IPS-15b (cell line): Measurements from ENCODE around the gene AARS1.
"Not testable (repeated sequence)": the region's sequence is repeated elsewhere in the genome, so short reads cannot be mapped to it uniquely, and the experiment has no call there.

Experiments used
- H3K27me3 ChIP-seq: one replicate; pipeline ENCODE4 v1.6.1; 2013; ENCODE audit warnings: low read length; ENCODE audit not compliant: control insufficient read depth, insufficient read depth
- H3K36me3 ChIP-seq: one replicate; pipeline ENCODE4 v1.6.1; 2013; ENCODE audit warnings: low read length; ENCODE audit not compliant: control insufficient read depth, insufficient read depth
- H3K4me1 ChIP-seq: one replicate; pipeline ENCODE4 v1.6.1; 2013; ENCODE audit warnings: mild to moderate bottlenecking, low read length; ENCODE audit not compliant: control insufficient read depth, insufficient read depth
- H3K4me3 ChIP-seq: one replicate; pipeline ENCODE4 v1.5.1; 2013; ENCODE audit warnings: low read depth, low read length
- H3K9ac ChIP-seq: one replicate; pipeline ENCODE4 v1.6.1; 2013; ENCODE audit warnings: low read depth, mild to moderate bottlenecking, low read length
- H3K9me3 ChIP-seq: one replicate; pipeline ENCODE4 v1.6.1; 2013; ENCODE audit warnings: mild to moderate bottlenecking, low read length; ENCODE audit not compliant: control insufficient read depth, insufficient read depth

Gene AARS1

GRCh38 chr16:70267922-70268321 lies 21.4 kb downstream of the AARS1 start:
- not testable (repeated sequence) for H3K27me3 ChIP-seq, H3K4me3 ChIP-seq, H3K4me1 ChIP-seq, H3K9ac ChIP-seq, H3K9me3 ChIP-seq
- H3K36me3 ChIP-seq, result peaks cover 80% of the 10 kb centered on the region

- no peaks in the 10 kb centered on the region for H3K27me3 ChIP-seq
- no peak overlapping the region for H3K9ac ChIP-seq
- H3K4me1 ChIP-seq, result no peaks in the 10 kb centered on the region
- H3K4me3 ChIP-seq, result no peak overlapping the region
- H3K9me3 ChIP-seq, result no peaks in the 10 kb centered on the region
- H3K36me3 ChIP-seq, result peaks cover 82% of the 10 kb centered on the region
Observed at GRCh38 chr16:70267516-70267915, 21.8 kb downstream of the AARS1 start.

- not testable (repeated sequence) for H3K9ac ChIP-seq, H3K4me1 ChIP-seq, H3K27me3 ChIP-seq, H3K4me3 ChIP-seq, H3K9me3 ChIP-seq
- peaks cover 87% of the 10 kb centered on the region for H3K36me3 ChIP-seq
Observed at GRCh38 chr16:70259903-70260302, 29.4 kb downstream of the AARS1 start.

- Histone ChIP-seq H3K36me3 (peaks cover 89% of the 10 kb centered on the region), H3K4me3 (no peak overlapping the region), H3K4me1 (no peaks in the 10 kb centered on the region), H3K9me3 (no peaks in the 10 kb centered on the region), H3K9ac (no peak overlapping the region), H3K27me3 (no peaks in the 10 kb centered on the region)
Observed at GRCh38 chr16:70258946-70259345, 30.4 kb downstream of the AARS1 start.

- H3K4me1 ChIP-seq, result no peaks in the 10 kb centered on the region
- no peak overlapping the region for H3K4me3 ChIP-seq
- H3K36me3 ChIP-seq, result peaks cover 91% of the 10 kb centered on the region
- H3K9me3 ChIP-seq, result no peaks in the 10 kb centered on the region
- no peak overlapping the region for H3K9ac ChIP-seq
- no peaks in the 10 kb centered on the region for H3K27me3 ChIP-seq
Observed at GRCh38 chr16:70258065-70258464, 31.2 kb downstream of the AARS1 start.

- H3K9me3 ChIP-seq, result no peaks in the 10 kb centered on the region
- no peak overlapping the region for H3K4me3 ChIP-seq
- no peaks in the 10 kb centered on the region for H3K27me3 ChIP-seq
- H3K4me1 ChIP-seq, result no peaks in the 10 kb centered on the region
- peaks cover 91% of the 10 kb centered on the region for H3K36me3 ChIP-seq
- H3K9ac ChIP-seq, result no peak overlapping the region
Observed at GRCh38 chr16:70257391-70257790, 31.9 kb downstream of the AARS1 start.

GRCh38 chr16:70255574-70255973 lies 33.7 kb downstream of the AARS1 start:
- Histone ChIP-seq H3K4me1 (no peaks in the 10 kb centered on the region), H3K27me3 (no peaks in the 10 kb centered on the region), H3K36me3 (peaks cover 77% of the 10 kb centered on the region), H3K9ac (no peak overlapping the region), H3K4me3 (no peak overlapping the region), H3K9me3 (no peaks in the 10 kb centered on the region)

GRCh38 chr16:70254965-70255286 lies 34.4 kb downstream of the AARS1 start:
- H3K27me3 ChIP-seq, result no peaks in the 10 kb centered on the region
- no peaks in the 10 kb centered on the region for H3K9me3 ChIP-seq
- no peak overlapping the region for H3K9ac ChIP-seq
- H3K4me3 ChIP-seq, result no peak overlapping the region
- peaks cover 70% of the 10 kb centered on the region for H3K36me3 ChIP-seq
- H3K4me1 ChIP-seq, result no peaks in the 10 kb centered on the region

- peaks cover 67% of the 10 kb centered on the region for H3K36me3 ChIP-seq
- H3K9me3 ChIP-seq, result no peaks in the 10 kb centered on the region
- H3K27me3 ChIP-seq, result no peaks in the 10 kb centered on the region
- no peak overlapping the region for H3K9ac ChIP-seq
- no peak overlapping the region for H3K4me3 ChIP-seq
- H3K4me1 ChIP-seq, result no peaks in the 10 kb centered on the region
Observed at GRCh38 chr16:70254180-70254964, 34.9 kb downstream of the AARS1 start.

GRCh38 chr16:70253291-70254106 lies 35.8 kb downstream of the AARS1 start:
- Histone ChIP-seq H3K4me3 (no peak overlapping the region), H3K4me1 (no peaks in the 10 kb centered on the region), H3K9ac (no peak overlapping the region), H3K9me3 (no peaks in the 10 kb centered on the region), H3K36me3 (peaks cover 59% of the 10 kb centered on the region), H3K27me3 (no peaks in the 10 kb centered on the region)

- Histone ChIP-seq H3K4me1 (no peaks in the 10 kb centered on the region), H3K36me3 (peaks cover 49% of the 10 kb centered on the region), H3K27me3 (no peaks in the 10 kb centered on the region), H3K4me3 (no peak overlapping the region), H3K9ac (no peak overlapping the region), H3K9me3 (no peaks in the 10 kb centered on the region)
Observed at GRCh38 chr16:70252355-70252988, 36.8 kb downstream of the AARS1 start.
